DMS 273 (cell line): Measurements from ENCODE around the gene ESYT3.
A peak's percentile ranks its signal among the peaks of the same experiment; 100 is the strongest.
"Not testable (repeated sequence)": the region's sequence is repeated elsewhere in the genome, so short reads cannot be mapped to it uniquely, and the experiment has no call there.

Experiments used
- DNase-seq: peaks from one replicate; lab custom pipeline; 2025; ENCODE audit not compliant: unreplicated experiment; lab: John Stamatoyannopoulos, UW

The ESYT3 gene

GRCh38 chr3:138408751-138409570 is 25.5 kb upstream of the ESYT3 start:
- DNase-seq = no peak

GRCh38 chr3:138412821-138413551 is 21.4 kb upstream of the ESYT3 start:
- no peak for DNase-seq

- not testable (repeated sequence) for DNase-seq
Observed at GRCh38 chr3:138416236-138416635, 18.2 kb upstream of the ESYT3 start.

- DNase-seq = peak; percentile 97
Observed at GRCh38 chr3:138417559-138417982, 16.8 kb upstream of the ESYT3 start.

GRCh38 chr3:138418601-138419206 is 15.7 kb upstream of the ESYT3 start:
- DNase-seq = peak; percentile 75

- no peak for DNase-seq
Observed at GRCh38 chr3:138423316-138423715, 11.1 kb upstream of the ESYT3 start.

DNA sequence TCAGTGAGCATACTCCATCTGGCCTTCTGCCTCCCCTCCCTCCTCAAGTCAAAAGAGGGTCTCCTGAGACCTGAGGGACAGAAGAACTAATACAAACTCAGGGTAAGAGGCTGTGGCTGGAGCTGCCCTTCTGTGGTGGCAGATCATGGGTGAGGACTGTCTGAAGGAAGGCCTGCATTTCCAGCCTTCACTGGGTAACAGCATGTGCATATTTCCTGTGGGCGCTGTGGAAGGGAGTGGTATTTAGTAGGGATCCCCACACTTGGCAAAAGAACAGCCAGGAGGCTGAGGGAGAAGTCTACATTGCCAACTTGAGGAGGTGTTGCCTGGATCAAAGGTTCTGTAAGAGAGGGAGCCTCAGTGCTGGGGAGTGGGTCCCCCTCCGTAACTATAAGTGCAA is 10.1 kb upstream of the ESYT3 start:
- DNase-seq = no peak

- peak; percentile 71 for DNase-seq
Observed at GRCh38 chr3:138426211-138426610, 8.2 kb upstream of the ESYT3 start.

DNA sequence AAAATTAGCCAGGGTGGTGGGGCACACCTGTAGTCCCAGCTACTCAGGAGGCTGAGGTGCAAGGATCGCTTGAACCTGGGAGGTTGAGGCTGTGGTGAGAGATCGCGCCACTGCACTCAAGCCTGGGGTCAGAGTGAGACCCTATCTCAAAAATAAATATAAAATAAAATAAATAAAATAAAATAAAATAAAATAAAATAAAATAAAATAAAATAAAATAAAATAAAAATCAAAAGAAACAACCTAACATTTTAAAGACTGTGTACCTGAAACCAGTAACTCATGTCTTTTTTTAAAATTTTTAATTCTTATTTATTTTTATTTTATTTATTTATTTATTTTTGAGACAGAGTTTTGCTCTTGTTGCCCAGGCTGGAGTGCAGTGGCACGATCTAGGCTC is 7.7 kb upstream of the ESYT3 start:
- not testable (repeated sequence) for DNase-seq

GRCh38 chr3:138429665-138430064 is 4.8 kb upstream of the ESYT3 start:
- DNase-seq = no peak

DNA sequence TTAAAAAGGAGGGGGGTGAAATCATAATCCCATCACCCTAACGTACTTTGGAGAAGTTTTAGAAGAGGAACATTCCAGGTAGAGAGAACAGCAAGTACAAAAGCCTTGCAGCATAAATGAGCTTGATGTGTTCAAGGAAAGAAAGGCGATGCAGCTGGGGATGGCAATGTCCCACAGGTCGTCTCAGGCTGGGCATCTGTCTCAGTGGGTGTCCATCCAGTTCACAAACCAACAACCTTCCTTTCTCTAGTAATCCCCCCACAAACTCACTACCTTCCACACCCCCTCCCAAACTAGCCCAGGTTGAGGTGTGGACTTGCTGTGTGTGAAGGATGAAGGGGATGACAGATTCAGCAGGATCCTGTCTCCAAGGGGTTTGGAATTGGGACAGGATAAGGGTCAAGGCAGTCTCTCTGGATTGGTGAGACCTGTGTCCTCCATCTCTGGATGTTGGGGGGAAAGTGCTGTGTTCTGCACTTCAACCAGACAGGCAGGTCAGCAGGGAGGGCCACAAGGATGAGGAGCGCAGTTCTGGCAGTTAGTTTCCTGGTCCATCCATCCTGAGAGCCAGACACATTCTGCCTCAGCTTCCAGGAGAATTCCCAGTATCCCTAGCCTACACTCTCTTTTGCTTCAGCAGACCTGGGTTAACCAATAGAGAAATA is 1.7 kb upstream of the ESYT3 start:
- DNase-seq = no peak

DNA sequence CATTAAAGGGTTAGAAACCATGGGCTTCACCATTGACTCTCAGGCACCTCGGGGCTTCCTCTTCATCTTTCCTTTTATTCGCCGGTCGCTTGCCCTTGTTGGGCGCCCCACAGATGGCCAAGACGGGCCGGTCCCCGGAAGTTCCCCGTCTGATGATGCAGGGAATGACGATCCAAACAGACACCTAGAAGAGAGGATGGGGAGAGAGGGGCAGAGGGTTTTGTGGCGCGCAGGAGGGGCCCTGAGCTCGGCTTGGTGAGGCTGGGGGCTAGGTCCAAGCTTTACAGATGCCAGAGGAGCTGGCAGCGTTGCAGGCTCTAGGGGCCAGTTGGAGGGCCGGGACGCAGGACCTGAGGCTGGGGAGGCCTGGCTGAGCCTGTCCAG is 532 bp upstream of the ESYT3 start:
- DNase-seq = no peak

DNA sequence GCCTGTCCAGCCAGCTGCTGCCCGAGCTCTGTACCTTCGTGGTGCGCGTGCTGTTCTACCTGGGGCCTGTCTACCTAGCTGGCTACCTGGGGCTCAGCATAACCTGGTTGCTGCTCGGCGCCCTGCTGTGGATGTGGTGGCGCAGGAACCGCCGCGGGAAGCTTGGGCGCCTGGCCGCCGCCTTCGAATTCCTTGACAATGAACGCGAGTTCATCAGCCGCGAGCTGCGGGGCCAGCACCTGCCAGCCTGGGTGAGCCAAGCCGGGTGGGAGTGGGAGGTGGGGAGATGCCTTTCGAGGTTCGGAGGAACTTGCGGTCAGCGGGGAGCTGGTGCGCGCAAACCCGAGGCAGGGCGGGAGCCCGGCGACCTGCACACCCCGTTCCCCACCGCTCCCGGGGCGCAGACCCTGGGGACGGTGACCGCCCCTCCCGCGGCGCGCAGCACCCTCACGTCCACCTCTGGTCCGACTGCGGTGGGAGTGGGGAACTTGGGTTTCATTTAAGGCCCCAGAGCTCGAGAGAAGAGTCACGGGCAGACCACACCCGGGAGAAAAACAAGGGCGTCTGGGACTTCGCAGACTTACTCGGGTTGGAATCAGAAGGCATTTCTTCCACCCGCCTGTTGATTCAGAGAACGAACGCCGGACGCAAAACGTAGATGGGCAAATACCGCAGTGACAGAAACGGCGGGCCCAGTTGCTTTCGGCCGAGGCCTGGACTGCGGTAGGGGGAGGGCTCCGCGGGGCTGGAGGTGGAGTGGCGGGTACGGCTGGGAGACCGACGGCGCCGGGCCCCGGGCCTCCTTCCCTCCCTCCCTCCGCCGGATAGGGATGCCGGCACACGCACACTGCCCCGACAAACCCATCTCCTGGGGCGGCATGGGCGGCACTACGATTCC is 708 bp downstream of the ESYT3 start:
- DNase-seq = peak; percentile 68

DNA sequence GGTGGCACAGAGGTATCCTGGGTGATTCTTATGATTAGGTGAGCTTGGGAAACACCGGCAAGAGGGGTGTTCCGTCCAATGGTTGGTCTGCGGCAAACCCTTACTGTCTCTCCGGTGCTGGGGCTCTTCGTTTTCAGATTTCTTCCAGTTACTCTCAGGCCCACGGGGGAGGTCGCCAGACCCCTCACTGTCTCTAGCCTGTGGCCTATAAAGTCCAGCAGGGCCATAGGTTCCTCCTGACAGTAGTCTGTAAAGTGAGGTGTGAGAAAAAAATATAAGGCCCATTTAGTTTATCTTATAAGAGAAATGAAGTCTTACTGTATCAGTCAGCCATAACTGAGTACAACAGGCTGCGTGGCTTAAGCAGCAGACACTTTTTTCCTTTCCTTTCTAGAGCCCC is 1.4 kb downstream of the ESYT3 start:
- no peak for DNase-seq

- no peak for DNase-seq
Observed at GRCh38 chr3:138437281-138437680, 2.9 kb downstream of the ESYT3 start.

GRCh38 chr3:138438896-138439295 is 4.5 kb downstream of the ESYT3 start:
- no peak for DNase-seq

GRCh38 chr3:138439646-138440045 is 5.2 kb downstream of the ESYT3 start:
- DNase-seq = no peak

DNA sequence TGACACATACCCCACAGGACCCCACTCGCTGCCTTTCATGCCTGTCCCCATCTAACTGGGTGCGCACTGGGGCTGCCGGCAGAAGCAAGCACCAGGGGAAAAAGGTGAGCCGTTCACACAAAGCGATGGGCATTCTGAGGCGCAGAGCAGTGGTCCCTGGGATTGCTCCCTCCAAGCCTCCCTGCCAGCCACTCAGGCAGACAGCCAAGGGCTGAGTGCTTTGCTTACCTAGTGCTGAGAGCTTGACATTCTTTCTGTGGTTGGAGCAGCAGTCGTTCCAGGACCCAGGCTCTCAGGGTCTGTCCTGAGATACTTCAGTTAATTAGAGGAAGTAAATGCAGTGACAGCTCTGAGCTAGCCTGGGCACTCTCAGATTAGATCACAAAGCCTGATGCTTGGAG is 5.7 kb downstream of the ESYT3 start:
- no peak for DNase-seq

DNA sequence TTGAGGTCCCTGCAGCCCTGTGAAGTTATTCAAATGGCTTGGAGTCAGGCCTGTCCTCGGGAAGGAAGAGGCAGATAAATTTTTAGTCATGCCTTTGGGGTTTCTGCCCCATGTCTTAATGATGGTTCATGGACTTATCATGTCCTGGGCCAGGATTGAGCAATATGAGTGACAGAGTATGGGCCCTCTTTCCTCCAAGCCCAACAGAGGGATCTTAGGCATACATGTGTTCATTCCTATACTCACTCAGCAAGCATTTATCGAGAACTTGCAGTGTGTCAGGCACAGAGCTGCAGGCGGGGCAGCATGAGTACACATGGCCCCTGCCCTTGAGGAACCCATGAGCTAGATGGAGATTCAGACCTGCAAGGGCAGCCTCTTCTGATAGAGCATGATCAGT is 6.2 kb downstream of the ESYT3 start:
- DNase-seq = no peak

- no peak for DNase-seq
Observed at GRCh38 chr3:138441256-138441655, 6.8 kb downstream of the ESYT3 start.
